ENCODE measurements around the gene ACSS2.

GRCh38 chr20:34951252-34951651 is 74.8 kb downstream of the ACSS2 start:
- TF ChIP-seq CTCF (conservative IDR thresholded peaks at IDR 0.05) (no peak), ZFX (IDR thresholded peaks at IDR 0.05) (no peak)

All from C4-2B (cell line).